Measurements from ENCODE around the gene CHST12.
"Not testable (repeated sequence)": the region's sequence is repeated elsewhere in the genome, so short reads cannot be mapped to it uniquely, and the experiment has no call there.

CHST12 gene

GRCh38 chr7:2465928-2466327 is 62.5 kb downstream of the CHST12 start:
- no peak for DNase-seq (ENCODE audit: insufficient read length, low spot score)
- FAIRE-seq: no peak
- TF ChIP-seq, protein P1, sequence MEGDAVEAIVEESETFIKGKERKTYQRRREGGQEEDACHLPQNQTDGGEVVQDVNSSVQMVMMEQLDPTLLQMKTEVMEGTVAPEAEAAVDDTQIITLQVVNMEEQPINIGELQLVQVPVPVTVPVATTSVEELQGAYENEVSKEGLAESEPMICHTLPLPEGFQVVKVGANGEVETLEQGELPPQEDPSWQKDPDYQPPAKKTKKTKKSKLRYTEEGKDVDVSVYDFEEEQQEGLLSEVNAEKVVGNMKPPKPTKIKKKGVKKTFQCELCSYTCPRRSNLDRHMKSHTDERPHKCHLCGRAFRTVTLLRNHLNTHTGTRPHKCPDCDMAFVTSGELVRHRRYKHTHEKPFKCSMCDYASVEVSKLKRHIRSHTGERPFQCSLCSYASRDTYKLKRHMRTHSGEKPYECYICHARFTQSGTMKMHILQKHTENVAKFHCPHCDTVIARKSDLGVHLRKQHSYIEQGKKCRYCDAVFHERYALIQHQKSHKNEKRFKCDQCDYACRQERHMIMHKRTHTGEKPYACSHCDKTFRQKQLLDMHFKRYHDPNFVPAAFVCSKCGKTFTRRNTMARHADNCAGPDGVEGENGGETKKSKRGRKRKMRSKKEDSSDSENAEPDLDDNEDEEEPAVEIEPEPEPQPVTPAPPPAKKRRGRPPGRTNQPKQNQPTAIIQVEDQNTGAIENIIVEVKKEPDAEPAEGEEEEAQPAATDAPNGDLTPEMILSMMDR (IDR thresholded peaks at IDR 0.05; ENCODE audit: insufficient read depth, missing control alignments): no peak

DNA sequence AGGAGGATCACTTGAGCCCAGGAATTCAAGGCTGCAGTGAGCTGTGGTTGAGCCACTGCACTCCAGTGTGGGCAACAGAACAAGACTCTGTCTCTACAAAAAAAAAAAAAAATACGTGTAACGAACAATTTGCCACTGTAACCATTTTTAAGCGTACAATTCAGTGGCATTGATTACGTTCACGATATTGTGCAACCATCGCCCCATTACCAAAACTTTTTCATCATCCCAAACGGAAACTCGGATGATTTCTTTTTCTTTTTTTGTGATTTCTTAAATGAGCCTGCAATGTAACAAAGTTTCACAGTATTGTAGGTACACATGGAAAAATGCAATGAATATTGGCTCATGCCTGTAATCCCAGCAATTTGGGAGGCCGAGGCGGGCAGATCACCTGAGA is 63.3 kb downstream of the CHST12 start:
- DNase-seq (ENCODE audit: insufficient read length, low spot score) (no peak), FAIRE-seq (no peak)
- TF ChIP-seq, protein P1 (IDR thresholded peaks at IDR 0.05; ENCODE audit: insufficient read depth, missing control alignments): no peak

DNA sequence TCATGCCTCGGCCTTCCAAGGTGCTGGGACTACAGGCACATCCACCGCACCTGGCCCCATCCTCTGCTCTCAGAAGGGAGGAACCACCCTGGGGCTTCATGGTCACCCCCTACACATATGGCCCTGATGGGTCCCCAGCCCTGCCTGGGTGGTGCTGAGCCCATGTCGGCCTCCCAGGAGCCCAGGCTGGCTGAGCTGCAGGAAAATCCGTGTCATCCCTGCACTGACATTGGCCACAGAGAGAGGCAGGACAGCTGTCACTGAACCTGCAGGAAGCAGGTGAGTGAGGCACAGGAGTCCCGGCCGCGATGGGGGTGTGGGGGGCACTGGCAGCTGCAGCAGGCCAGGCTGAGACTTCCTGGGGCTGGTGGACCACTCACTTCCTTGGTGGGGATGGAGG is 64.8 kb downstream of the CHST12 start:
- DNase-seq (ENCODE audit: insufficient read length, low spot score): no peak
- no peak for FAIRE-seq
- TF ChIP-seq, protein P1 (IDR thresholded peaks at IDR 0.05; ENCODE audit: insufficient read depth, missing control alignments): no peak

GRCh38 chr7:2469460-2470203 is 66.2 kb downstream of the CHST12 start:
- not testable (repeated sequence) for FAIRE-seq; DNase-seq (ENCODE audit: insufficient read length, low spot score)

DNA sequence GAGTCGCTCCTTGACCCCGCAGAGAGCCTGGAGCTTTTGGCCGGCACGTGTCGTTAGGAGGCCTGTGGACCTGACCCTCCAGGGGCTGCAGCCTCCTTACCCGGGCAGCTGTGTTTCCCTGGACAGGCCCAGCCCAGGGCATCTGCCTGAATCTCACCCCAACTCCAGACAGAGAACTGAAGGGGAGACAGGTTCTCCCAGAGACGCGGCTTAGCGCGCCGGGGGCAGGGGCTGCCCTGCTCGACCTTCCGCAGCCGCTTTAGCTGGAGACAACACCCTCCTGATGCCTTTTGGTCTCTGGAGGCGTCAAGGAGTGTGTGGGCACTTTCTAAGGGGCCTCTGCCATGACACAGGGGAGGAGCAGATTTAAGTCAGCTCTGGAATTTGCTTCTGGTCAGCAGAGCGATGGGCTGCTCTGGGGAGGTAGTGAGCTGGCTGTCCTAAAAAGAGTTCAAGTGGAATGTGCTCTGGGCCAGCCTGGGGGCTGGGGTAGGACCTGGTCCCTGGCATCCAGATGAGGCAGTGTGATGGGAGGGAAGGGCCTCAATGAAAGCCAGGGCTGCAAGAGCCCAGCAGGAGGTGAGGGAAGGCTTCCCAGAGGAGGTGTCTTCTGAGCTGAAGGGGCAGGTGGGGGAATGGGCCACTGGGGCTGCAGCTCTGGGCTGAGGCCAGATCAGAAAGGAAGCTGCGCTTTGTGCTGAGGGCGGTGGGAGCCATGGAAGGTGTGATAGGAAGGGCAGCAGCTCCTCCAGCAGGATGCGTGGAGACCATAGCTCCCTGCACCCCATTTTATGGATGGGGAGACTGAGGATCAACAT is 67.0 kb downstream of the CHST12 start:
- FAIRE-seq: no peak
- no peak for DNase-seq (ENCODE audit: insufficient read length, low spot score)
- TF ChIP-seq, protein P1 (IDR thresholded peaks at IDR 0.05; ENCODE audit: insufficient read depth, missing control alignments): no peak

GRCh38 chr7:2471022-2471329 is 67.6 kb downstream of the CHST12 start:
- no peak for DNase-seq (ENCODE audit: insufficient read length, low spot score)
- no peak for FAIRE-seq
- TF ChIP-seq, protein P1 (IDR thresholded peaks at IDR 0.05; ENCODE audit: insufficient read depth, missing control alignments): no peak

DNA sequence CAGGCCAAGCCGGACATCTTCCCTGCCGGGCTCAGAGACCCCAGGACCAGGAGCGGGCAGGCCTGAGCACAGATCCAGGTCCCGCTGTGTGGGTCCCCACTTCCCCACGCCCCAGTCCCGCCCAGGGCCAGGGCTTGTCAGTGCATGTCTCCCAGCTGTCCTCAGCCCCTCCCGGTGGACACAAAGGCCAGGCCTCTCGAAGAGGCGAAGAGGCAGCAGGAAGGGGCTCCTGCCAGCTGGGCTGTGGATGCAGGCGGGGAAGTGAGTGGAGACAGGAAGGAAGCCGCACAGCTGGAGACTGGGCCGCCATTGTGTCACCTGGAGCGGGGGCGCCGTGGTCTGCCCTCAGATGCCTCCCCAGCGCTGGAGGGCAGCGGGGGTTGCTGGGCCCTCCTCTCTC is 68.0 kb downstream of the CHST12 start:
- DNase-seq (ENCODE audit: insufficient read length, low spot score) (no peak), FAIRE-seq (no peak)
- TF ChIP-seq, protein P1 (IDR thresholded peaks at IDR 0.05; ENCODE audit: insufficient read depth, missing control alignments): no peak
